Osteocyte (in vitro differentiated cells): Measurements from ENCODE around the gene C5. TPM values are rescaled to one million over a fixed set of nuclear protein-coding genes. Genes with fewer than 3 reads are reported as not detected.
A peak's percentile ranks its signal among the peaks of the same experiment; 100 is the strongest.

Source experiments
- DNase-seq: peaks from one replicate; pipeline ENCODE4 v3.0.0; 2021; ENCODE audit warnings: mixed read lengths; ENCODE audit not compliant: unreplicated experiment; ENCODE audit errors: extremely low spot score
- H3K27ac Mint-ChIP-seq: one replicate; pipeline ENCODE4 v1.8.0; 2021; ENCODE audit warnings: mild to moderate bottlenecking, mixed read lengths; ENCODE audit not compliant: unreplicated experiment
- H3K27me3 Mint-ChIP-seq: one replicate; pipeline ENCODE4 v1.8.0; 2021; ENCODE audit warnings: mixed read lengths; ENCODE audit not compliant: unreplicated experiment
- H3K36me3 Mint-ChIP-seq: one replicate; pipeline ENCODE4 v1.8.0; 2021; ENCODE audit warnings: mixed read lengths; ENCODE audit not compliant: unreplicated experiment
- H3K4me1 Mint-ChIP-seq: one replicate; pipeline ENCODE4 v1.8.0; 2021; ENCODE audit warnings: mixed read lengths; ENCODE audit not compliant: unreplicated experiment
- H3K4me3 Mint-ChIP-seq: one replicate; pipeline ENCODE4 v1.8.0; 2021; ENCODE audit warnings: mild to moderate bottlenecking, moderate library complexity, mixed read lengths; ENCODE audit not compliant: unreplicated experiment
- H3K9me3 Mint-ChIP-seq: one replicate; pipeline ENCODE4 v1.8.0; 2021; ENCODE audit warnings: mixed read lengths; ENCODE audit not compliant: unreplicated experiment
- total RNA-seq: library from RNA; stranded (reverse); gene quantifications from 2 replicates; pipeline ENCODE4 v1.2.1, GENCODE V29; 2021
- TF ChIP-seq, protein P1 (sequence below): fragments of 200-600 bp; sonication (generic); IDR thresholded peaks from 2 replicates; pipeline ENCODE4 v1.5.0; 2021; ENCODE audit warnings: antibody characterized with exemption, mild to moderate bottlenecking, moderate library complexity

Gene C5
- total RNA-seq, 1 donor from 2014 or later, result 6.3 TPM

DNA sequence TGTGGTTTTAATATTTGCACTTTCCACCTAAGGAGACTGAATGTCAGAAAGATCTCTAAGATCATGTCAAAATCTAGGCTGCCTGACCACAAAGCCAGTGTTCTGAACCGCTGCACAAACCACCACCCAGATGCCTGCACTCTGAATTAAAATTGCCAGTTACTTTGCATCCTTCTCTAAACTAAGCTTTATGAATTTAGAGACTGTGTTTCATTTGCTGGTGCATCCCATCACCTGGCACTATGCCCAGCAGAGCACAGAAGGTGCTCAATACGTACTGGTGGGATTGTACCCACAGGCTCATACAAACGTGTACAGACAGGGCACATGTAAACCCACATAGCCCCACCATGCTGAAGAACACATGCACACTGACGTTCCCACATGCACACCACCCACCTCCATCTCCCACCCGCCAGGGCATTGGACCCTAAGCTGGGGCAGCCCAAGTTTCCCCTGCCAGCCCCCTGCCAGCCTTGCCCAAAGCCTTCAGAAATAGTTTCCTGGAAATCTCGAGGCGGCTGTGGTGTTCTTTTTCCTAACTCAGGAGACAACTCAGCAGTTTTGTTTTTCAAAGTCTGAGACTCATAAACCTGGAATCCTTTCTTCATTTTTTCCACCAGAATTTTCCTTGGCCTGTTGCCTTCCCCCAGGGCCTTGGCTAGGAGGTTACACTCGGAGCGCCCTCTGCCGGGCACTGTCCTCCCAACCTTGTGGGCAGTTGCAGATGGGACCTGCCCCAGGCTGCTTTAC, 113.9 kb downstream of the C5 start:
- no peaks in the 10 kb centered on the region for H3K9me3 Mint-ChIP-seq
- H3K4me3 Mint-ChIP-seq, result peak overlapping the region; percentile 55
- H3K4me1 Mint-ChIP-seq, result peaks cover 93% of the 10 kb centered on the region
- H3K27ac Mint-ChIP-seq, result peak overlapping the region; percentile 99
- no peaks in the 10 kb centered on the region for H3K27me3 Mint-ChIP-seq
- peak; percentile 98 for DNase-seq
- no peaks in the 10 kb centered on the region for H3K36me3 Mint-ChIP-seq
- TF ChIP-seq, protein P1, sequence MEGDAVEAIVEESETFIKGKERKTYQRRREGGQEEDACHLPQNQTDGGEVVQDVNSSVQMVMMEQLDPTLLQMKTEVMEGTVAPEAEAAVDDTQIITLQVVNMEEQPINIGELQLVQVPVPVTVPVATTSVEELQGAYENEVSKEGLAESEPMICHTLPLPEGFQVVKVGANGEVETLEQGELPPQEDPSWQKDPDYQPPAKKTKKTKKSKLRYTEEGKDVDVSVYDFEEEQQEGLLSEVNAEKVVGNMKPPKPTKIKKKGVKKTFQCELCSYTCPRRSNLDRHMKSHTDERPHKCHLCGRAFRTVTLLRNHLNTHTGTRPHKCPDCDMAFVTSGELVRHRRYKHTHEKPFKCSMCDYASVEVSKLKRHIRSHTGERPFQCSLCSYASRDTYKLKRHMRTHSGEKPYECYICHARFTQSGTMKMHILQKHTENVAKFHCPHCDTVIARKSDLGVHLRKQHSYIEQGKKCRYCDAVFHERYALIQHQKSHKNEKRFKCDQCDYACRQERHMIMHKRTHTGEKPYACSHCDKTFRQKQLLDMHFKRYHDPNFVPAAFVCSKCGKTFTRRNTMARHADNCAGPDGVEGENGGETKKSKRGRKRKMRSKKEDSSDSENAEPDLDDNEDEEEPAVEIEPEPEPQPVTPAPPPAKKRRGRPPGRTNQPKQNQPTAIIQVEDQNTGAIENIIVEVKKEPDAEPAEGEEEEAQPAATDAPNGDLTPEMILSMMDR, result peak; percentile 98

DNA sequence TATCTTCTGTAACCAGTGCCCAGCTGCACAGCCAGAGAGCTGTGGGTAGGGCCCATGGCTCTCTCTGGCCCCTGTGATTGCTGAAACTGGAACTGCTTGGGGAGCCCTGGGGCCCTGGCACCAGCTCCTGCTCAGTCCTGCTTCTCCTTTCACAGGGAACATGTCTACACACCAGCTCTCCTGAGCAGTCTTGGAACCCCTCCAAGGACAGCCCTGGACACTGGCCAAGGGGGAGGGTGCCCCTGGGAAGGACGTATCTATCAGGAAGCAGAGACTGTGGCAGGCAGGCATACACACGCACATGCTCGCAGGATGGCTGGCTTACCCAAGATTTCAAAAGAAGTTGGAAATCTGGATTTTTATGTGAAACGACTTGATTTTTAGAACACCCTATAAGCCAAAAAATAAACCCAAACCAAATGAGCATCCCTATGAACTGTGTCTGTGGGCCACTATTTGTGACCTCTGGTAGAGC, 114.7 kb downstream of the C5 start:
- H3K9me3 Mint-ChIP-seq, result no peaks in the 10 kb centered on the region
- peak overlapping the region; percentile 99 for H3K27ac Mint-ChIP-seq
- peak overlapping the region; percentile 6 for H3K4me3 Mint-ChIP-seq
- TF ChIP-seq, protein P1, result no peak
- H3K4me1 Mint-ChIP-seq, result peaks cover 89% of the 10 kb centered on the region
- DNase-seq, result peak; percentile 99
- H3K27me3 Mint-ChIP-seq, result no peaks in the 10 kb centered on the region
- H3K36me3 Mint-ChIP-seq, result no peaks in the 10 kb centered on the region

DNA sequence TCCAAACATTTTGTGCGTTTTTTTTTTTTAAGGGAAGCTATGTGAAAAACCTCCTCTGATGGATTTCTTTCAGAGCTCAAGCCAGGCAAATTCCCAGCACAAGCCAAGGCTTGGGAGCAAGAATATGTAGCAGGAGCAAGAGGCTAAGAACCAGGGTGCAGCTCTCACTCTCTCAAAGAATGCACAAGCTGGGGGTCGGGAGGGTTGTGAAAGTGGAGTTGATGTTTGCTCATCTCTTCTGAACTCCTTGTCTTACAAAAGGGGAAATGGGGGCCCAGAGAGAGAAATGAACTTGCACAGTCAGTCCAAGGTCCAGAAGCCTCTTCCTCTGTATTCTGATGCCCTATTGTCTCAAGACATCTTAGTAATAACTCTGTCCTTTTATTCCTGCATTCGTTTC, 115.8 kb downstream of the C5 start:
- Mint-ChIP-seq H3K36me3 (no peaks in the 10 kb centered on the region), H3K9me3 (no peaks in the 10 kb centered on the region), H3K4me1 (peaks cover 85% of the 10 kb centered on the region), H3K4me3 (no peak overlapping the region), H3K27ac (peak overlapping the region; percentile 99), H3K27me3 (no peaks in the 10 kb centered on the region)
- TF ChIP-seq, protein P1, result no peak
- no peak for DNase-seq

DNA sequence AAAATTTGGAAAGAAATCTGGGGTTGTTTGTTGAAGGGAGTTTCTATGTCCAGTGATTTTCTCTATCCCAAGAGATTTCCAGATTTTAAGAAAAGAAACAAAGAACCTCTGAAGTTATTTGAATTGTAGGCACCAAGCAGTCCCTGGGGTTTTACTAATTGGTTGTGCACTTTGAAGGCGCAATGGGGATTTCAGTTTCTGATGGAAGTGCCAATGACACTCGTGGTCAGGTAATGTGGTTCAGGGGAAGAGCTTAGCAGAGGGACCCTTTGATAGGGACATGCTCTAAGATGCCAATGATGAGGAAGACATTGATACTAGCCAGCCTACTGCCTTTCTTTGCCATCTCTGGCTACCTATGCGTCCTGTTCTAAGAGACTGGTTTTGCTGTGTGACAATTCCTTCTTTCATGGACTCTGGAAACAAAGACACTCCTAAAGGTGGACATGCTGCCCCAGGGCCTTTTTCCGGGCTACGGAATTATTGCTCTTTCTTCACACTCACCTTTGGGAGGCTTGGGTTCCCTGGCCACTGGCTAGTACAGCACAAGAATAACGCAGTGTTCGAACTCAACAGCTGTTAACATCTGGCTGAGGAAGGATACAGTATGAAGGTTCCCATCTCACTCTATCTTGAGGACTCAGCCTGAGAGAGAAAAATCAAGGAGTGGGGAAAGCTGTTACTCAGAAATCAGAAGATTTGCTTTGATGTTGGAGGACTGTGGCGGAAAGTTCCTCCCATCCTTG, 116.6 kb downstream of the C5 start:
- Mint-ChIP-seq H3K27ac (peak overlapping the region; percentile 99), H3K4me1 (peaks cover 81% of the 10 kb centered on the region), H3K27me3 (no peaks in the 10 kb centered on the region), H3K9me3 (no peaks in the 10 kb centered on the region), H3K4me3 (no peak overlapping the region), H3K36me3 (no peaks in the 10 kb centered on the region)
- no peak for DNase-seq
- TF ChIP-seq, protein P1, result no peak
